Measurements from ENCODE around the gene GSN. TPM values are rescaled to one million over a fixed set of nuclear protein-coding genes. Genes with fewer than 3 reads are reported as not detected.

The GSN gene
- total RNA-seq, 1 donor from 2014 or later = 35.0 TPM

DNA sequence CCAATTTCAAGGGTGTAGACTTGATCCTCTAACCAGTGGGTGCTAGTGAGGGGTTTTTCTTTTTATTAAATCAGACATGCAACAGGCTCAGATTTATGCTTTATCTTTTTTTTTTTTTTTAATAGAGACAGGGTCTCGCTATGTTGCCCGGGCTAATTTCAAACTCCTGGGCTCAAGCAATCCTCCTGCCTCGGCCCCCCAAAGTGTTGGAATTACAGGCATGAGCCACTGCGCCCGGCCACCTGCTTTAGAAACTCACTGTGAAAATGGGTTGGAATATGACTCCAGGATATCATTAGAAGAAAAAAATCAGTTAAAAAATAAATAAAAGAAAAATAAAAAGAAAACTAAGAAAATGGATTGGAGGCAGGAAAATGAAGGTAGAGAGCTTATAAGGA is 51.4 kb downstream of the GSN start:
- Mint-ChIP-seq H3K4me1 (ENCODE audit: low read depth) (no peaks in the 10 kb centered on the region), H3K27me3 (no peaks in the 10 kb centered on the region), H3K27ac (no peak overlapping the region), H3K36me3 (ENCODE audit: insufficient read depth) (peaks cover 11% of the 10 kb centered on the region), H3K9me3 (ENCODE audit: low read depth) (no peaks in the 10 kb centered on the region), H3K4me3 (ENCODE audit: low read depth) (no peak overlapping the region)
- DNase-seq (ENCODE audit: low spot score, unreplicated experiment) = no peak
- TF ChIP-seq, protein P1, sequence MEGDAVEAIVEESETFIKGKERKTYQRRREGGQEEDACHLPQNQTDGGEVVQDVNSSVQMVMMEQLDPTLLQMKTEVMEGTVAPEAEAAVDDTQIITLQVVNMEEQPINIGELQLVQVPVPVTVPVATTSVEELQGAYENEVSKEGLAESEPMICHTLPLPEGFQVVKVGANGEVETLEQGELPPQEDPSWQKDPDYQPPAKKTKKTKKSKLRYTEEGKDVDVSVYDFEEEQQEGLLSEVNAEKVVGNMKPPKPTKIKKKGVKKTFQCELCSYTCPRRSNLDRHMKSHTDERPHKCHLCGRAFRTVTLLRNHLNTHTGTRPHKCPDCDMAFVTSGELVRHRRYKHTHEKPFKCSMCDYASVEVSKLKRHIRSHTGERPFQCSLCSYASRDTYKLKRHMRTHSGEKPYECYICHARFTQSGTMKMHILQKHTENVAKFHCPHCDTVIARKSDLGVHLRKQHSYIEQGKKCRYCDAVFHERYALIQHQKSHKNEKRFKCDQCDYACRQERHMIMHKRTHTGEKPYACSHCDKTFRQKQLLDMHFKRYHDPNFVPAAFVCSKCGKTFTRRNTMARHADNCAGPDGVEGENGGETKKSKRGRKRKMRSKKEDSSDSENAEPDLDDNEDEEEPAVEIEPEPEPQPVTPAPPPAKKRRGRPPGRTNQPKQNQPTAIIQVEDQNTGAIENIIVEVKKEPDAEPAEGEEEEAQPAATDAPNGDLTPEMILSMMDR (IDR thresholded peaks at IDR 0.05; ENCODE audit: unreplicated experiment) = no peak

DNA sequence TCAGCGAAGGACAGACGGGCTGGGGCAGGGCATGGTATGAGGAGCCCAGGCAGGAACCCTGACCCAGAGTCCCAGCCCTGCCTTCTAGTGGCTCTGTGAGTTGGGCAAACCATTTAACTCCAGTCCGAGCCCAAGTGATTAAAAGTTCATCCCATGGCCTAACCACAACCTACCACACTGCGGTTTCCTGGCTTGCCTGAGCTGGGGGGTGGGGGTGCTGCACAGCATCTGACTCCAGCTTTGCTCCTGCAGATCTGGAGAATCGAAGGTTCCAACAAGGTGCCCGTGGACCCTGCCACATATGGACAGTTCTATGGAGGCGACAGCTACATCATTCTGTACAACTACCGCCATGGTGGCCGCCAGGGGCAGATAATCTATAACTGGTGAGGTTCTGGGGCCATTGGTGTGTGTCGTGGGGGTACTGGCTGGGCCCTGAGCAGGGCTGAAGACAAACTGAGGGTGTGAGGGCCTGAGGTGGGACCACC is 53.1 kb downstream of the GSN start:
- peaks cover 13% of the 10 kb centered on the region for H3K36me3 Mint-ChIP-seq (ENCODE audit: insufficient read depth)
- no peak for DNase-seq (ENCODE audit: low spot score, unreplicated experiment)
- TF ChIP-seq, protein P1 (IDR thresholded peaks at IDR 0.05; ENCODE audit: unreplicated experiment) = no peak
- H3K9me3 Mint-ChIP-seq (ENCODE audit: low read depth) = no peaks in the 10 kb centered on the region
- H3K27ac Mint-ChIP-seq = no peak overlapping the region
- H3K27me3 Mint-ChIP-seq = no peaks in the 10 kb centered on the region
- no peaks in the 10 kb centered on the region for H3K4me1 Mint-ChIP-seq (ENCODE audit: low read depth)
- H3K4me3 Mint-ChIP-seq (ENCODE audit: low read depth) = no peak overlapping the region

DNA sequence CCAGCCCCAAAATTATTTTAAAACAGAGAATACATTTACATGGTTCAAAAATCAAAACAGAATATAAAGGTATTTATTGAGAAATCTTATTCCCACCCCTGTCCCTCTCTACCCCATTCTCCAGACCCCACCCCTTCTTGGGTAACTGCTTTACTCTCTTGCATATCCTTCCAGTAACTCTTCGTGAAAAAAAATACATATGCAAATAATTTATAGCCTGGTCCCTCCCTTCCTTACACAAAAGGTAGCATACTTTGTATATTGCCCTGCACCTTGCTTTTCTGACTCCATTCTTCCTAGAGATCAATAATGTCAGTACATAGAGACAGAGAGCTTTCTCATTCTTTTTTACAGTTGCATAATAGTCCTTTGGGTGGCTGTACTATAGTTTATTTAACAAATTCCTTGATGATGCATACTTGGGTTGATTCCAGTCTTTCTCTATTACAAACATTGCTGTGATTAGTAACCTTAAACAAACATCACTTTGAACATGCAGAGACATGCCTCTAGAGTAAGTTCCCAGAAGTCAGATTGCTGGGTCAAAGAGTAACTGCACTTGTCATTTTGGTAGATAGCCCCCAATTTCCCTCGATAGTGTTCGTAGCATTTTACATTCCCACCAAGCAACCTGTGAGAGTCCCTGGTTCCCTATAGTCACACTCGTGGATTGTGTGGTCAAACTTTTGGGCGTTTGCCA is 54.2 kb downstream of the GSN start:
- no peaks in the 10 kb centered on the region for H3K4me1 Mint-ChIP-seq (ENCODE audit: low read depth)
- no peaks in the 10 kb centered on the region for H3K27me3 Mint-ChIP-seq
- TF ChIP-seq, protein P1 (IDR thresholded peaks at IDR 0.05; ENCODE audit: unreplicated experiment) = no peak
- peak overlapping the region; percentile 62 for H3K27ac Mint-ChIP-seq
- no peak overlapping the region for H3K4me3 Mint-ChIP-seq (ENCODE audit: low read depth)
- no peaks in the 10 kb centered on the region for H3K9me3 Mint-ChIP-seq (ENCODE audit: low read depth)
- peaks cover 13% of the 10 kb centered on the region for H3K36me3 Mint-ChIP-seq (ENCODE audit: insufficient read depth)
- no peak for DNase-seq (ENCODE audit: low spot score, unreplicated experiment)

DNA sequence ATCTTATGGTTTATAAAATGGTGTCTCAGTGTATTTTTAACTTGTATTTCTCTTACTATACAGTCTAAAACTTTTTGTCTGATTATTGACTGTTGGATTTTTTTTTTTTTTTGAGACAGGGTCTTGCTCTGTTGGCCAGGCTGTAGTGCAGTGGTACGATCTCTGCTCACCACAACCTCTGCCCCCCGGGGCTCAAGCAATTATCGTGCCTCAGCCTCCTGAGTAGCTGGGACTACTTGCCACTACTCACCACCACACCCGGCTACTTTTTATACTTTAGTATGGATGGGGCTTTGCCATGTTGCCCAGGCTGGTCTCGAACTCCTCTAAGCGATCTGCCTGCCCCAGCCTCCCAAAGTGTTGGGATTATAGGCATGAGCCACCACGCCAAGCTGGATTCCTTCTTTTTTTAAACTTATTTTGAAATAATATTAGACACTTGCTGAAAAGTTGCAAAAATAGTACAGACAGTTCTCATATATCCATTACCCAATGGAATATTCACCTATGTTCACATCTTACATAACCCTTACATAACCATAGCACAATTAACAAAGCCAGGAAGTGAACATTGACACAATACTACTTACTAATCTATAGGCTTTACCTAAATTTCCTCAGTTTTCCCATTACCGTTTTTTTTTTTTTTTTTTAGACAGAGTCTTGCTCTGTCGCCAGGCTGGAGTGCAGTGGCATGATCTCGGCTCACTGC is 54.9 kb downstream of the GSN start:
- H3K4me3 Mint-ChIP-seq (ENCODE audit: low read depth) = no peak overlapping the region
- H3K9me3 Mint-ChIP-seq (ENCODE audit: low read depth) = no peaks in the 10 kb centered on the region
- H3K27ac Mint-ChIP-seq = peak overlapping the region; percentile 62

More for the DNA sequence above, 54.9 kb downstream of the GSN start:
- DNase-seq (ENCODE audit: low spot score, unreplicated experiment) = no peak
- Mint-ChIP-seq H3K4me1 (ENCODE audit: low read depth) (no peaks in the 10 kb centered on the region), H3K27me3 (no peaks in the 10 kb centered on the region), H3K36me3 (ENCODE audit: insufficient read depth) (peaks cover 13% of the 10 kb centered on the region)
- TF ChIP-seq, protein P1 (IDR thresholded peaks at IDR 0.05; ENCODE audit: unreplicated experiment) = no peak
